HG02610 (cell line): ENCODE measurements around the gene XIRP1.

Experiments
- ATAC-seq: cut with Tn5 transposase; IDR thresholded peaks from one replicate; pipeline ENCODE4 v1.9.1; 2021; ENCODE audit warnings: mild to moderate bottlenecking, moderate library complexity; ENCODE audit not compliant: unreplicated experiment

The XIRP1 gene

DNA sequence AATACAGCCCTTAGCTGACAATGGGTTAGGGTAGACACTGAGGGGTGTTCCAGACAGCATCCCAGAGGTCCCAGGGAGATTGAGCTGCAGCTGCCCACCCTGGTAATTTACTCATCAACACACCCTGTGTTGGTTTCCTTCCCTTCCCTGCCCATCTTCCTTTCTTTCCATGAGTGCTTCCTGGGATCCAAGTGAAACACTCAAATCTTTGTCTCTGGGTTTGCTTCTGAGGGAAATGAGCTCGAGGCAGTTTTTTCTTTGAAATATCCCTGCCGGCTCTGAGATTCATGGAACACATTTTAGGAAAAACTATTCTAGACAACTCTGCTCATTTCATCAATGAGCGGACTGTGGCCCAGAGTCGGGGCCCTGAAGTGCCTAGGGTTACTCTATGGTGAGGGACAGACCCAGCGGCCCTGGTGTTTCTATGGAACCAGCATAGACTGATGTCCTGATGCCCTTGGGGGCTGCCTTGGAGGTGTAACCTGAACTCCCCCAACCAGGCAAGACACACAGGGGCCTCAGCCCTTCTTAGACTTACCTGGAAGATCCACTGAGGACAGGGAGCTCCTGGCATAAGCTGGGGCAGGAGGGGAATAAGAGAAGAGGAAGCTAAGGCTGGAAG, 24.1 kb downstream of the XIRP1 start:
- no peak for ATAC-seq

GRCh38 chr3:39166932-39167532, 25.4 kb downstream of the XIRP1 start:
- no peak for ATAC-seq

GRCh38 chr3:39166134-39166710, 26.2 kb downstream of the XIRP1 start:
- no peak for ATAC-seq

- ATAC-seq: no peak
Measured at GRCh38 chr3:39165518-39165917, 26.9 kb downstream of the XIRP1 start.

- no peak for ATAC-seq
Measured at GRCh38 chr3:39164414-39164813, 28.0 kb downstream of the XIRP1 start.

- ATAC-seq: no peak
Measured at GRCh38 chr3:39158148-39158715, 34.2 kb downstream of the XIRP1 start.

- no peak for ATAC-seq
Measured at GRCh38 chr3:39157359-39157758, 35.0 kb downstream of the XIRP1 start.

DNA sequence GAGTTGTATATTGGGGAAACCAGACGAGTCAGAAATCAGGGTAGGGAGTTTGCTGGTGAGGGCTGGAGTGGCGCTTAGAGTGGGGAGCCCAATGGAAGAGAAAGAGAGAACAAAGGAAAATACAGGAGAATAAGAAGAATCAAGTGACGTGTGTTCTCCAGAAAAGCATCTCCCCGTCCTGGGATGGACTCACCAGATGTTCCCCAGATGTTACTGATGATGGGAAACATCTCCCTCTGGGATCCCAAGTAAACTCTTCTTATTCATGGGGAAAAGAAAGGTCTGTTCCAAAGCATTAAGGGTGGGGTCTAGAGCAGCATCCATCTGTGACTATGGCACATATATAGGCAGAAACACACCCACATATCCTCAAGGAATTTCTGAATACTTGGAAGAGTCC, 36.0 kb downstream of the XIRP1 start:
- no peak for ATAC-seq

- ATAC-seq: no peak
Measured at GRCh38 chr3:39154280-39155021, 37.9 kb downstream of the XIRP1 start.

DNA sequence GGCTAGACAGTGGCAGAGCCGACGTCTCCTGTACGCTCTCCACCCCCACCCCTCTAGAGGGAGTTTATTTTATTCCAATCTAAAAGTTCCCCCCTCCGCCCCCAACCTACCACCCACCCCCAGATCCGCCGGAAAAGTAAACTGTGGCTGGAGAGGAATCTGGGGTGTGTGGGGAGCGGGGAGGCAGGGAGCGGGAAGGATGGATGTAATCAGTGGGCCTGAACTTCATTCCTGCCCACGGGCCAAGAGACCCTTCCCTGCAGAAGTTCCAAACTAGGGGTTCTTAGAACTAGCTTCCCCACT, 38.5 kb downstream of the XIRP1 start:
- no peak for ATAC-seq

GRCh38 chr3:39150803-39151631, 41.4 kb downstream of the XIRP1 start:
- no peak for ATAC-seq

DNA sequence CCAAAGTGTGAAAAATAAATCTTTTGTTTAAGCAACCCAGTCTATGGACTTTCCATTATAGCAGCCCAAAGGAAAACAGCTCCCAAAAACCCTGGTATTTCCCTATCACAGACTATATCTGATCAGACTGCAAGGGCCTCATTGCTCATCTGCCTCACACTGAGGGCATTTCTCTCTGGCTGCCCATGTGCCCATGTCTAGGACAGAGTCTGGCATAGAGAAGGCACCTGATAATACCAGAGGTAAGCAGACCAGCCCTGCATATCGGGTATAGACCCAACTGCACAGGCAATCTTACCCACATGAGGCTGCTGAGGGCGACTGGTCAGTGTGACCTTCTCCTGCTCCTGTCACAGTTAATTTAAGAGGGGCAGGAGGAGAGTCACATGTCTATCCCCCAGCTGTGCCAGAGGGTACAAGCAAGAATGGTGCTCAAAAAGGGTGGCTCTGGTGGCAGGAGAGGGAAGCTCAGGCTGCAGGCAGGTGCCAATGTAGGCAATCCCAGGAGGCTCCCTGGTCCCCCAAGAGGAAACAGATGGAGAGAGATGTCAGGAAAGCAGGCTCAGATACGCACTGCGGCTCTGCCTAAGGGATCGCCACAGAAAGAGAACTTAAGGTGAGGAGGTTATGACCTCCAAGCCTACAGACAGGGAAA, 42.1 kb downstream of the XIRP1 start:
- ATAC-seq: no peak

DNA sequence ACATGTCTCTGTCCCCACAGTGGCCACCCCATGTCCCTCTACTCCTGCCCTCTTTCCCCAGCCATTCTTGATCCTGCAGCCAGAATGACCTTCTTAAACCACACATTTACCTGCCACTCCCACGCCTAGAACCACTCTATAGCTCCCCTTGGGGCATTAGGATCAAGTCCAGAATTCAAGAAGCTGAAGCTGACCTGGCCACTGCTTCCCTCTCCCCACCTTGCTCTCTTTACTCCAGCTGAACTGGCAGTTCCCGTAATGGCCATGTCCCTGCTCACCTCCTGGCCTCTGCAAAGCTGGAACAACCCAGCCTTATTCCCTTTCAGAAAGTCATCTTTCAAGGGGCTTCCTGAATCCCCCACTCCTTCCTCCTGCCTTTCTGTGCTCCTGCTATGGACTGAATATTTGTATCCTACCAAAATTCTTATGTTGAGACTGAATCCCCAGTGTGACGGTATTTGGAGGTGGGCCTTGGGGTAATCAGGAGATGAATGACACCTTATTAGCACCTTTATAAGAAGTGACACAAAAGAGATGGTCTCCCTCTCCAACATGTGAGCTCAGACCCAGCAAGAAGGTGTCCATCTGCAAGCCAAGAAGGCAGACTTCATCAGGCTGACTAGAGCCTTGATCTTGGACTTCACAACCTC, 42.8 kb downstream of the XIRP1 start:
- no peak for ATAC-seq

- peak; percentile 19 for ATAC-seq
Measured at GRCh38 chr3:39149059-39149455, 43.3 kb downstream of the XIRP1 start.

DNA sequence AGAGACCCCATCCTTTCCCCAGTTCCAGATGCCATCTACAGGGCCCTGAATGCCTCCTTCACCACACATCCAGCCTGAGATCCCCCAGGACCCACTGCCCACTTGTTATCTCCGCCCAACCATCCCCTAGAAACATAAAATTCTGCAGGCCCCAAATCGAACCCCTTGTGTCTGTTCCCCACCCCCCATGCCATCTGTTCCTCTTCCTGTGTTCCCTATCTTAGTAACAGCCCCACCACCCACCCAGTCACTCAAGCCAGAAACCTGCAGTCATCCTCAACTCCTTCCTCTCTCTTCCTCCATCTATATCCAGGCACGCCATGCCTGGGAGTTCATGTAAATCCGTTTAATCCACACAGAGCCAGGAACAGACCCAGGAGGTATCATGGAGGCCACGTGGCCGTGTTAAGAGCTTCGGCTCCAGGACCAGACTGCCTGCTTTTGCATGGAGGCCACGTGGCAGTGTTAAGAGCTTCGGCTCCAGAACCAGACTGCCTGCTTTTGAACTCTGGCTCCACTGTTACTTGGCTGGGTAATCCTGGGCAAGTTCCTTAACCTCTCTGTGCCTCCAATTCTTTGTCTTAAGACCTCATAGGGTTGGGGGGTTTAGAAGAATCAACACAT, 43.8 kb downstream of the XIRP1 start:
- ATAC-seq: no peak

GRCh38 chr3:39147711-39148434, 44.5 kb downstream of the XIRP1 start:
- ATAC-seq: peak; percentile 15

DNA sequence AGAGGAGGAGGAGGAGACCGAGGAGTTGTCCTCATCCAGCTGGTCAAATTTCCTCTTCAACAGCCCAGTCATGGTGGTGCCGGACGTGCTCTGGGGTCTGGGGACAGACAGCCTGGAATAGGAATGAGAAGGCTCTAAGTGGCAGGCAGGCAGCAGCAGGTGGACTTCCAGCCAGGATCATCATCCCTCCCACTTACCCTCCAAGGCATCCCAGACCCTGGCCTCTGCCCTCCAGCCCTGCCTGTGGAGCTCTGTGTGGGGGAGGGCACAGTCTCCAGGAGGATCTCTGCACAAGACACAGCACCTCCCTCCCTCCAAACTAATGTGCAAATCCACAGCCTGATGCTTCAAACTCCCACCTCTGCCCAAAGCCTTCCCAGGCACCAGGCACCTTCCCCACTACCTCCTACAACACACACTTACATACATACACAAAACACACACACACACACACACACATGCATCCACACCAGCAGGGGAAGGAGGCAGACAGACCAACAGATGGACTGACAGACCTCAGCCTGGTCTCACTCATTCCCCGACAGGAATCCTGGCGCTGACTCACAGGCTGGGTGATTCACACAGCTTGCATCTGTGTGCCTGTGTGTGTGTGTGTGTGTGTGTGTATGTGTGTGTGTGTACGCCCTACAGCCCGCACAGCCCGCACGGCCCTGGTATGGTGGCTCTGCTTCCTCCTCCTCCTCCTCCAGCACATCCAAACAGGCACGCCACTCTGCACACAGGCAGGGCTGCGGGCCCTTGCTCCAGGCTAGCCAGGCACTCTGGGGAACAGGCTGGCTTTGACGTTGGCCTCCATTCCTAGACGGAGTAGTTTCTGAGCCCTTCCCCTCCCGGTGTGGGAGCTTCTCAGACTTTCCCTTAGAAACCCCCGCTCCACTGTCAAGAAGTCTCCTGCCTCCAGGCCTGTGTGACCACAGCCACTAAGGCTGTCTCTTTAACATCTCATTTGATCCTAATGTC, 45.5 kb downstream of the XIRP1 start:
- peak; percentile 24 for ATAC-seq

DNA sequence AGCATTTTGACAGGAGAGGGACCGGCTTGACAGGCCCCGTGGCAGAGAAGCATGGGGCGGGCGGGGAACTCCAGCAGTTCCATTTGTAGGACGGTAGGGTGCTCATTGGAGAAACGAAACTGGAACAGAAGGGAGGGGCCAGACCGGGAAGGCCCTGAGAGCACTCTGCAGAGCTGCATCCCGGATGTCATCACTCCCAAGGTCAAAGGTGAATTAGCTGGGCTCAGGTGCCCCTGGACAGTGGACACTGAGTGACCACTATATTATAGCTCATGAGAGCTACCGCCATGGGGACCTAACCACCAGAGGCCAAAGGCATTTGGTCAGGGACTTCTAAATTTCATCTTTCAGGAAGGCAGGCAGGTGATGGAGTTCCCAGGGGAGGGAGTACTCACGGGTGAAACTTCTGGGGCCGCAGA, 46.3 kb downstream of the XIRP1 start:
- no peak for ATAC-seq
